K562 (cell line): Measurements from ENCODE around the gene DDR1. TPM values are rescaled to one million over a fixed set of nuclear protein-coding genes. Genes with fewer than 3 reads are reported as not detected.
A peak's percentile ranks its signal among the peaks of the same experiment; 100 is the strongest.

Source experiments
- BMI1 ChIP-seq: fragments of 150-350 bp; IDR thresholded peaks from 2 replicates; pipeline ENCODE4 v1.6.1; 2014; ENCODE audit warnings: low read length
- BRF2 ChIP-seq: IDR thresholded peaks from 3 replicates; pipeline ENCODE4 v1.6.1; 2011; ENCODE audit warnings: borderline replicate concordance, mild to moderate bottlenecking; ENCODE audit not compliant: insufficient read length, insufficient read depth
- CBX5 ChIP-seq: IDR thresholded peaks from 2 replicates; pipeline ENCODE4 v1.6.1; 2014; ENCODE audit warnings: low read depth, borderline replicate concordance
- CEBPB ChIP-seq: fragments of 450-650 bp; IDR thresholded peaks from 2 replicates; pipeline ENCODE4 v1.6.1; 2016; ENCODE audit warnings: missing genetic modification characterization, missing compliant biosample characterization
- FOXJ2 ChIP-seq: fragments of 200-800 bp; sonication (Bioruptor generic); IDR thresholded peaks from 2 replicates; pipeline ENCODE4 v1.6.1; 2016; ENCODE audit warnings: missing genetic modification characterization, missing compliant biosample characterization
- FOXP4 ChIP-seq: sonication (generic); formaldehyde crosslinking; IDR thresholded peaks from 2 replicates; pipeline ENCODE4 v1.8.0; 2022; ENCODE audit warnings: mild to moderate bottlenecking, missing genetic modification reagents, borderline replicate concordance
- HEY1 ChIP-seq: fragments of 250-450 bp; sonication (Bioruptor Pico); IDR thresholded peaks from 2 replicates; pipeline ENCODE4 v1.5.0; 2020; ENCODE audit warnings: mild to moderate bottlenecking, moderate library complexity, borderline replicate concordance
- HNRNPL ChIP-seq: fragments of 200-400 bp; formaldehyde crosslinking; IDR thresholded peaks from 2 replicates; pipeline ENCODE4 v1.6.1; 2017; ENCODE audit warnings: low read depth, mild to moderate bottlenecking, low read length
- MAZ ChIP-seq, 2 experiments: fragments of 450-650 bp in 1 of 2; sonication (generic) in 1 of 2; formaldehyde crosslinking; IDR thresholded peaks in 1 of 2; conservative IDR thresholded peaks in 1 of 2; 2 replicates each; pipeline versions ENCODE4 v1.4.0 to v1.5.0; 2020; ENCODE audit warnings: mild to moderate bottlenecking in 1 of 2, missing genetic modification reagents in 1 of 2
- RCOR1 ChIP-seq, 2 experiments: IDR thresholded peaks; 2 replicates each; pipeline ENCODE4 v1.6.1; 2012; ENCODE audit warnings: low read depth in 2 of 2, low read length in 2 of 2, borderline replicate concordance in 1 of 2, improper control_type of control experiment in 1 of 2
- SMAD4 ChIP-seq: fragments of 250-450 bp; sonication (Bioruptor Pico); conservative IDR thresholded peaks from 2 replicates; pipeline ENCODE4 v1.8.0; 2021; ENCODE audit warnings: inconsistent platforms, mild to moderate bottlenecking, moderate library complexity
- ZNF398 ChIP-seq: fragments of 250-450 bp; sonication (Bioruptor Pico); IDR thresholded peaks from 2 replicates; pipeline ENCODE4 v1.8.0; 2021; ENCODE audit warnings: moderate library complexity, mild to moderate bottlenecking, inconsistent platforms
- ZNF449 ChIP-seq: fragments of 250-450 bp; sonication (Bioruptor Pico); IDR thresholded peaks from 2 replicates; pipeline ENCODE4 v1.8.0; 2022; ENCODE audit warnings: moderate library complexity, mild to moderate bottlenecking, inconsistent platforms
- ZNF592 ChIP-seq: fragments of 450-650 bp; IDR thresholded peaks from 2 replicates; pipeline ENCODE4 v1.6.1; 2017; ENCODE audit warnings: antibody characterized with exemption, mild to moderate bottlenecking
- polyA plus RNA-seq, 8 experiments: library from polyadenylated mRNA; depleted of rRNA in 4 of 8; stranded (reverse) in 5 of 8; unstranded in 3 of 8; fragments of >200 nt; fragmentation: Nextera tagmentation in 2 of 8; fragmentation: Illumina TruSeq in 1 of 8; extraction: Ambion mirVana in 2 of 8; extraction: Trizol in 1 of 8; gene quantifications; 2 replicates each; pipeline versions ENCODE4 v1.2.1 to v1.2.3, GENCODE V29; 2011 to 2014; ENCODE audit warnings: inconsistent platforms in 1 of 8, missing spikeins in 1 of 8
- total RNA-seq, 7 experiments: library from RNA; depleted of rRNA in 6 of 7; stranded (reverse); fragments of >200 nt in 6 of 7; fragmentation: Illumina TruSeq in 2 of 7; extraction: Trizol in 2 of 7; gene quantifications; 2 replicates each; pipeline versions ENCODE4 v1.2.1 to v1.2.3, GENCODE V29; 2011 to 2021; ENCODE audit warnings: low replicate concordance in 1 of 7

DDR1 gene
- total and polyA plus RNA-seq, 9 of the 15 experiments (the other 6 are each of a cell fraction or from before 2014, with no cell fraction given), result 1.4 to 44.6 (median 12.2) TPM

- TF ChIP-seq ZNF398, result no peak
- no peak for TF ChIP-seq ZNF449 (CRISPR knock-in tag)
- no peak for TF ChIP-seq HNRNPL
- no peak for TF ChIP-seq CEBPB
- TF ChIP-seq HEY1 (CRISPR knock-in tag), result no peak
- peak; percentile 66; the same call in 1 of the 2 replicates for TF ChIP-seq CBX5
- 0 out of 2 replicates have a peak, but pooled peaks have one; percentile 24 for TF ChIP-seq SMAD4 (CRISPR knock-in tag)
- no peak for TF ChIP-seq FOXP4
- no peak for TF ChIP-seq BMI1
- TF ChIP-seq BRF2, result no peak
- peak; percentile 56; the same call in 1 of the 2 replicates for TF ChIP-seq ZNF592
- TF ChIP-seq FOXJ2, result no peak; the same call in 1 of the 2 replicates
- TF ChIP-seq RCOR1 (IDR thresholded peaks at IDR 0.05; ENCODE audit: borderline replicate concordance in 1 of 2, low read depth in 2 of 2, low read length in 2 of 2), result peak in 1 of 2 experiments; percentile 60; a peak in 1 of 4 replicates
- no peak for TF ChIP-seq MAZ (CRISPR knock-in tag; conservative IDR thresholded peaks at IDR 0.05 in 1 of 2, IDR thresholded peaks at IDR 0.05 in 1 of 2)
Observed at GRCh38 chr6:30841644-30842504, 42.4 kb upstream of the DDR1 start (continued).
